HG03354 (cell line): Measurements from ENCODE around the gene PXK.
"Not testable (repeated sequence)": the region's sequence is repeated elsewhere in the genome, so short reads cannot be mapped to it uniquely, and the experiment has no call there.

ENCODE experiments used
- ATAC-seq: cut with Tn5 transposase; IDR thresholded peaks from one replicate; pipeline ENCODE4 v1.9.1; 2021; ENCODE audit warnings: mild to moderate bottlenecking; ENCODE audit not compliant: unreplicated experiment, poor library complexity, severe bottlenecking

PXK gene

DNA sequence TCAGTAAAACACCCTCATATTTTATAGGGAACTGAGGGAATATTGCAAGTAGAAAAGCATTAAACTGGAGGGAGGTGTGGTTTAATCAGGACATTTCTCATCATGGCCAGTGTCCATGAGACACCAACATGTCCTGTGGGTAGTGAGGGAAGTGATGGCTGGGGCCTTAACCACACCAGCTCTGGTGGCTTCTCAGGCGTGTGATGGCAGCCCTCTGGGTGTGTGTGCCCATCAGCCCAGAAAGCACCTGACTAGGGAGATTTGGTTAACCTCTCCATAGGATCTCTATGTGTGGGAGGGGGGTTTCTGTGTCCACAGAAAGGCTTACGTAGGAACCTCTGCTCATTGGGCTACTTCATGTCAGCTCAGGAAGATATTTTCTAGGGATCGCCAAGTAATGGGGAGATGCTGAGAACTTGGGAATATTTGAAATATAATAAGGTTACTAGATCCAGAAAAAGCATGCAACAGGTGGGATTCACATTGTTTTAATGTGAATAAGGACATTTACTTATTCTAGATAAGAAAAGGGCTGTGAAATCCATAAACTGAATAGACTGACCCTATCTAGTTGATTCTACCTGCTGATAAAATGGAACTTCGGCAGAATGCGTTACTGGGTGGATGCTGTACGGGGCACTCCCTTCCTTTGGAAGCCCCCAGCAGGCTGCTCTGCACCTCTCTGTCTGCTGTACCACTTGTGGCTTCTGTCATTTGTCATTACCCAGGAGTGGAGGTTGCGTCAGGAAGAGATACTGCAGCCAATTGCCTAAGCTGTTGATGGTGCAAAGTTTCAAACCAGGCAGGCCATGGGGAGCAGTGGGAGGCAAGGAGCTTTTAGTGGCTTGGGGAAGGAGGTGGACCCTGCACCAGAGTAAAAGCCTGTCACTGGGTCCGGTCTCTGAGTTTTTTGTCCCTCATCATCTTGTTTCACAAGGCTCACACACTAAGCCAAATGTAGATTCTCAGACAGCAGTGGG is 79.4 kb downstream of the PXK start:
- ATAC-seq, result no peak

DNA sequence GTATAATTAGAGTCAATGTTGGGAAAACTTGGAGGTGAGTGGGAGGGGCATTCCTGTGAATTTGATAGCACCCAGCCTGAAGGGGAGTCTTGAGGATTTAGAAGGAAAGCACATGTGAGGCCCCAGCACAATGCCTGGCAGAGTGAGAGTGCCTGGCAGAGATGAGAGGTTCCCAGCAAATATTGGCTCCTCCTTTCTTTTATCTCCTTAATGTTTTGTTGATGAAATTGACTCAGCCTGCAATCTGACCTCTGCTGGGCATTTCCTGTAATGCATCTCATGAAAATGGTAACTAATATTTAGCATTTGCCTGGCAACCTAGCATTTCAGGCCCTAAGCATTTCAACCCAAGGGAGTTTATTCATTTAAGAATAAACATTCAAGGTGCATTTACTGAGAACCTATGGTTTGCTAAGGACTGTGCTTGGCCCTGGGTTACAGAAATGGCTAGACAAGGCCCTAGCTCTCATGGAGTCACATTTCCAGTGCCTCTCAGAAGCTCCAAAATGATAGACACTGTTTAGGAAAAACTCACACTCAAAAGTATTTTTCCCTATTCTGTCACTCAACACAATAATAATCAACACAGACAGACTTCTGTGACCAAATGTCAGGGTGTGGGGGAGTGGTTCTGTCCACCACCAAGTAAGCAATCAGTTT is 82.0 kb downstream of the PXK start:
- ATAC-seq, result peak; percentile 59

GRCh38 chr3:58416191-58416590 is 83.5 kb downstream of the PXK start:
- ATAC-seq, result no peak

DNA sequence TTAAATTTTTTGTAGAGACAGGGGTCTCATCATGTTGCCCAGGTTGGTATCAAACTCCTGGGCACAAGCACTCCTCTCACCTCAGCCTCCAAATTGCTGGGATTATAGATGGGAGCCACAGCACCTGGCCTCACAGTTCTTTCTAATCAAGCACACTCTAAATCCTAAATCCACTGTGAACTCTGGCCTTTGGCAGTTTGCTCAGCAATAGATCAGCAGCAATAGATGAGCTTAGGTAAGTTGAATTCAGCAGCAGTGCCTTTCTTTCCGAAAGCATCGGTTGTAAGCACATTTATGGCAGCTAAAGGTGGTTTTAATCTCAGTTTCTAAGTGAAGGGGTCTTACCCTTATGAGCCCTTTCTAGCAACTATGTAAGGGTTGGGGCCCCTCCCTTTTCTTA is 84.4 kb downstream of the PXK start:
- no peak for ATAC-seq

GRCh38 chr3:58418227-58418626 is 85.5 kb downstream of the PXK start:
- no peak for ATAC-seq

- ATAC-seq, result peak; percentile 71
Measured at GRCh38 chr3:58419780-58420507, 87.3 kb downstream of the PXK start.

- ATAC-seq, result no peak
Measured at GRCh38 chr3:58421004-58421403, 88.3 kb downstream of the PXK start.

DNA sequence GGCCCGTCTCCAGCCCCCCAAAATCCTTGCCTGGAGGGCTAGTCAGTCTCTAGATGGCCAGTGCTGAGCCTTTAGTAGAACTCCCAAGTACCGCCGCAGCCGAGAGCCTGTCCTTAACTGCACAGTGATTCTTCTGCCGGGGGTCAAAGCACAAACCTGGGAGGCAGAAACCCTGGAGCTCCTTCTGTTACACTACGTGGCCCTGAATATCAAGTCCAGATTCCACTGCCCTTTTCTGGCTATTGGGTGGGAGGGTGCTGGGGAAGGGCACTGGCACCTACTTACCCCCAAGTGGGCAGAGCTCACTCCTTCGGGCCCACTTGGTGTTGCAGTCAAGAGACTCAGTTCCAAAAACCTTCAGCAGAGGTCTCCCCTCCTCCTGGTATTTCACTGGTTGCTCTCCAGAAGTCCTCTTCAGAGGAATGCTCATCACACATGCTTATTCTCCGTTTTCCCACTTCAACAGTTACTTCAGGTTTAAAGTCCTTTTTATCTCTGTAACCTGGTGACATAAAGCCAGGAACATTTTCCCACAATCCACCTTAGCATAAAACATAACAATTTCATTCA is 90.1 kb downstream of the PXK start:
- no peak for ATAC-seq

- no peak for ATAC-seq
Measured at GRCh38 chr3:58424613-58425012, 91.9 kb downstream of the PXK start.

GRCh38 chr3:58425782-58426181 is 93.1 kb downstream of the PXK start:
- ATAC-seq, result no peak

DNA sequence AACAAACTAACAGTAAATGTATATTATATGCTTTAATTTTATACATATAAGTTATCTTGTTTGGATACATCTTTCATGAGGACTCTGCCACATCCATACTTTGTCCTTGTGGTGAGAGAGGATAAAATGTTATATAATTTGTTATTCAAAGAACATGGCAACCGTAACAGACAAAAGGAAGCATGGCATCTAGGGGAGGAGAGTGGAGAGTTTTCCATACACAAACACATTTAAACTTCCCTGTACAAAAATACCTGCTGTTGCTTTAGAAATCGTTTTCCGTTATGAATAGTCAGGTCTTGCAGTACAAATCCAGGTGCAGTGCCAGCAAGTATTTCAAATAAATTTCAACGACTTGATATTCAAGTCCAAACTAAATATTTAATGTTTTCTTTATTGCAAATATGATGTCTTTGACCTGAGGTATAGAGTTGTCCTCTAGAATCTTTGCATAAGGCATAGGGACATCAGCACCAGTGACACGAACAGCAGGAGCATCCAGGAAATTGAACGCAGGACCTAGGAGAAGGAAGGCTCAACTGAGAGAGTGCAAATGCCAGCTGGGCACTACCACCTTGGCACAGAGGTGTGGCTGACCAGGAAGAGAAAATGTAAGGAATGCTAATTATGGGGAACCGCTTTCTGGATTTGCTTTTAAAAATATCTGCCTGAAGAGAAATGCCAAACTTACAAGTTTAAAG is 95.1 kb downstream of the PXK start:
- no peak for ATAC-seq

GRCh38 chr3:58429657-58430056 is 97.0 kb downstream of the PXK start:
- ATAC-seq, result peak; percentile 33

- ATAC-seq, result no peak
Measured at GRCh38 chr3:58432905-58433304, 100.2 kb downstream of the PXK start.

GRCh38 chr3:58433400-58434167 is 100.9 kb downstream of the PXK start, which contains the start of gene PDHB:
Gene PDHB, minus strand, starts transcription at chr3:58433832. Its CDS starts 23 bp downstream, at chr3:58433809.
- ATAC-seq, result peak; percentile 97

DNA sequence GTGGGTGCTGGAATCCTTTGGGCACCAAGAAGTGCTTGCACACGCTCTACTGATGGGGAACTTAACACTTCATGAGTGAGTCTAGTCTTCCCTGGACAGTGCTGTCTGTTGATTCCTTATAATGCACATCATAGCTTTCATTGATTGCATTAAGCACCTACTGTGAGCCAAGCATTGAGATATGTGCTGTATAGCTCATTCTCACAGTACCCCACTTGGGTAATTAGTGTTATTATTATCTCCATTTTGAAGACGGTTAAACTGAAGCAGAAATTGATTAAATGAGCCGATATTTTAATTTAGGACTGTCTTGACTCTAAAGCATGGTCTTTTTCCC is 101.4 kb downstream of the PXK start:
- peak; percentile 0 for ATAC-seq

DNA sequence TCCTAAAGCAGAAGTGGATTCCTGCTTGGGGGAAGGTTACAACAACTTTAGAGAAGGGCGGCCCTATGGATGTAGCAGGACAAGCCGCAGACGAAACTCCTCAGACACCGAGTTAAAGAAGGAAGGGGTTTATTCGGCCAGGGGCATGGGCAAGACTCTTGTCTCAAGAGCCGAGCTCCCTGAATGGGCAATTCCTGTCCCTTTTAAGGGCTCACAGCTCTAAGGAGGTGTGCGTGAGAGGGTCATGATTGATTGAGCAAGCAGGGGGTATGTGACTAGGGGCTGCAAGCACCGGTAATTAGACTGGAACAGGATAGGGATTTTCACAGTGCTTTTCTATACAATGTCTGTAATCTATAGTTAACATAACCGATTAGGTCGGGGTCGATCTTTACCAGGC is 101.8 kb downstream of the PXK start:
- ATAC-seq, result no peak

DNA sequence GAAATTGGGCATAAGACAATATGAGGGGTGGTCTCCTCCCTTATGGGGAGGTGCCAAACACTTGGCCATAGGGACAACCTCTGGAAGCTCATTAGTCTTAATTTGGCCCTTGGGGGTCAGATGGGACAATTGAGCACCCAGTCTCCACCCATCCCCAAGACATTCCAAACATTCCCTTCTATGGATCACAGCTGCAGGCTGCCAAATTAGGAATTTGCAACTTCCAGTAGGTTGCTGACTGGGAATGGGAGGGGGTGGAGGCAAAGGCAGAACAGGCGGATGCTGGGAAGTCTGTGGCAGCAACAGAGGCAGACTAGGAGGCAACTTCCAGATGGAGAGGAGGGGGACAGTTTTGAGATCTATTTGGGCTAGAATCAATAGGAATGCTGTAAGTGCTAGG is 102.3 kb downstream of the PXK start:
- ATAC-seq, result no peak

- ATAC-seq, result not testable (repeated sequence)
Measured at GRCh38 chr3:58437276-58437675, 104.6 kb downstream of the PXK start.

DNA sequence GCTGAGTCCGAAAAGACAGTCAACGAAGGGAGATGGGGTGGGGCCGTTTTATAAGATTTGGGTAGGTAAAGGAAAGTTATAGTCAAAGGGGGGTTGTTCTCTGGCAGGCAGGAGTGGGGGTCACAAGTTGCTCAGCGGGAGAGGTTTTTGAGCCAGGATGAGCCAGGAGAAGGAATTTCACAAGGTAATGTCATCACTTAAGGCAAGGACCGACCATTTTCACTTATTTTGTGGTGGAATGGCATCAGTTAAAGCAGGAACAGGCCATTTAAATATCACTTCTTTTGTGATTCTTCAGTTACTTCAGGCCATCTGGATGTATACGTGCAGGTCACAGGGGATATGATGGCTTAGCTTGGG is 108.3 kb downstream of the PXK start:
- ATAC-seq, result not testable (repeated sequence)
